Ascending aorta (tissue), 2 donors: ENCODE results near the gene CZIB. TPM values are rescaled to one million over a fixed set of nuclear protein-coding genes. Genes with fewer than 3 reads are reported as not detected.
A peak's percentile ranks its signal among the peaks of the same experiment; 100 is the strongest.

Experiments
- DNase-seq, 2 donors: peaks; one replicate each; pipeline ENCODE4 v3.0.0-alpha.2; 2019; ENCODE audit warnings: low spot score in 2 of 2
- H3K27ac ChIP-seq, 2 donors: fragments of 200-600 bp; sonication (generic); one replicate each; pipeline ENCODE4 v1.5.1; 2016 to 2017; ENCODE audit warnings: mild to moderate bottlenecking in 1 of 2
- H3K27me3 ChIP-seq: fragments of 200-600 bp; sonication (generic); one replicate; pipeline ENCODE4 v1.5.1; 2017
- H3K36me3 ChIP-seq, 2 donors: fragments of 200-600 bp; sonication (generic); one replicate each; pipeline ENCODE4 v1.5.1; 2016
- H3K4me1 ChIP-seq, 2 donors: fragments of 200-600 bp; sonication (generic); one replicate each; pipeline ENCODE4 v1.5.1; 2016 to 2017; ENCODE audit warnings: mild to moderate bottlenecking in 1 of 2
- H3K4me3 ChIP-seq, 2 donors: fragments of 200-600 bp; sonication (generic); one replicate each; pipeline ENCODE4 v1.5.1; 2016 to 2017; ENCODE audit warnings: mild to moderate bottlenecking in 1 of 2
- H3K9me3 ChIP-seq, 2 donors: fragments of 200-600 bp; sonication (generic); one replicate each; pipeline ENCODE4 v1.5.1; 2016
- CTCF ChIP-seq, 3 experiments: fragments of 200-600 bp in 2 of 3; fragments of 450-650 bp in 1 of 3; sonication (generic) in 2 of 3; IDR thresholded peaks; one replicate each; pipeline ENCODE4 v1.5.1; 2016 to 2019; ENCODE audit warnings: antibody characterized with exemption in 3 of 3, mild to moderate bottlenecking in 1 of 3, moderate library complexity in 1 of 3
- intact Hi-C: fragments of 100-400 bp; cut with DNase I; formaldehyde crosslinking; loops from one replicate; pipeline ENCODE4 v1.15.1; 2023
- total RNA-seq: library from RNA; depleted of rRNA; stranded (reverse); fragments of >200 nt; gene quantifications from one replicate; pipeline ENCODE4 v1.1.0, GENCODE V29; 2016

CZIB gene
- total RNA-seq, 1 donor from 2014 or later: 28.9 TPM

GRCh38 chr1:53166366-53166765 lies 54.1 kb downstream of the CZIB start:
- Histone ChIP-seq H3K27me3 (no peaks in the 10 kb centered on the region), H3K36me3 (no peaks in the 10 kb centered on the region), H3K4me3 (no peak overlapping the region), H3K27ac (no peak overlapping the region), H3K4me1 (no peaks in the 10 kb centered on the region), H3K9me3 (no peaks in the 10 kb centered on the region)
- intact Hi-C loops: no loop called here
- no peak for TF ChIP-seq CTCF (IDR thresholded peaks at IDR 0.05)
- peak in 1 of 2 donors; percentile 34 for DNase-seq

GRCh38 chr1:53165408-53165961 lies 54.9 kb downstream of the CZIB start:
- TF ChIP-seq CTCF (IDR thresholded peaks at IDR 0.05): no peak
- Histone ChIP-seq H3K27me3 (no peaks in the 10 kb centered on the region), H3K9me3 (no peaks in the 10 kb centered on the region), H3K36me3 (no peaks in the 10 kb centered on the region), H3K27ac (no peak overlapping the region), H3K4me3 (no peak overlapping the region), H3K4me1 (no peaks in the 10 kb centered on the region)
- DNase-seq: peak in 1 of 2 donors; percentile 47
- intact Hi-C loops: no loop called here

Other genes with a start within 250 kb of the CZIB start
- 245 TPM for gene PODN, start 158.4 kb downstream of the CZIB start, total RNA-seq
- not detected for gene SLC1A7, start 78.0 kb downstream of the CZIB start, total RNA-seq
- gene CPT2, start 23.8 kb downstream of the CZIB start, total RNA-seq: 24.8 TPM
- gene MAGOH, start 17.9 kb upstream of the CZIB start, total RNA-seq: 10.9 TPM
- 10.0 TPM for gene LRP8, start 107.4 kb upstream of the CZIB start, total RNA-seq
- not detected for gene DMRTB1, start 238.8 kb upstream of the CZIB start, total RNA-seq